OCI-LY3 (cell line): ENCODE data around the gene PDE4D.

Source experiments
- EZH2phosphoT487 ChIP-seq: fragments of 200-600 bp; shearing (Covaris generic); IDR thresholded peaks from 2 replicates; pipeline ENCODE4 v1.6.1; 2018; ENCODE audit warnings: antibody characterized with exemption, mixed run types, low read depth
- TF ChIP-seq, protein P1 (sequence below): fragments of 200-600, 300-600 bp; sonication (generic); IDR thresholded peaks from 2 replicates; pipeline ENCODE4 v1.5.1; 2014; ENCODE audit warnings: antibody characterized with exemption, low read length, low read depth

- TF ChIP-seq, protein P1, sequence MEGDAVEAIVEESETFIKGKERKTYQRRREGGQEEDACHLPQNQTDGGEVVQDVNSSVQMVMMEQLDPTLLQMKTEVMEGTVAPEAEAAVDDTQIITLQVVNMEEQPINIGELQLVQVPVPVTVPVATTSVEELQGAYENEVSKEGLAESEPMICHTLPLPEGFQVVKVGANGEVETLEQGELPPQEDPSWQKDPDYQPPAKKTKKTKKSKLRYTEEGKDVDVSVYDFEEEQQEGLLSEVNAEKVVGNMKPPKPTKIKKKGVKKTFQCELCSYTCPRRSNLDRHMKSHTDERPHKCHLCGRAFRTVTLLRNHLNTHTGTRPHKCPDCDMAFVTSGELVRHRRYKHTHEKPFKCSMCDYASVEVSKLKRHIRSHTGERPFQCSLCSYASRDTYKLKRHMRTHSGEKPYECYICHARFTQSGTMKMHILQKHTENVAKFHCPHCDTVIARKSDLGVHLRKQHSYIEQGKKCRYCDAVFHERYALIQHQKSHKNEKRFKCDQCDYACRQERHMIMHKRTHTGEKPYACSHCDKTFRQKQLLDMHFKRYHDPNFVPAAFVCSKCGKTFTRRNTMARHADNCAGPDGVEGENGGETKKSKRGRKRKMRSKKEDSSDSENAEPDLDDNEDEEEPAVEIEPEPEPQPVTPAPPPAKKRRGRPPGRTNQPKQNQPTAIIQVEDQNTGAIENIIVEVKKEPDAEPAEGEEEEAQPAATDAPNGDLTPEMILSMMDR = no peak
- TF ChIP-seq EZH2phosphoT487 = no peak
These were observed 620.6 kb downstream of the PDE4D start for GRCh38 chr5:59272809-59273427.
